ENCODE measurements around the gene SLC9A4. TPM values are rescaled to one million over a fixed set of nuclear protein-coding genes. Genes with fewer than 3 reads are reported as not detected.

SLC9A4 gene
- total RNA-seq, 1 experiment from 2014 or later, result 0.07 TPM

DNA sequence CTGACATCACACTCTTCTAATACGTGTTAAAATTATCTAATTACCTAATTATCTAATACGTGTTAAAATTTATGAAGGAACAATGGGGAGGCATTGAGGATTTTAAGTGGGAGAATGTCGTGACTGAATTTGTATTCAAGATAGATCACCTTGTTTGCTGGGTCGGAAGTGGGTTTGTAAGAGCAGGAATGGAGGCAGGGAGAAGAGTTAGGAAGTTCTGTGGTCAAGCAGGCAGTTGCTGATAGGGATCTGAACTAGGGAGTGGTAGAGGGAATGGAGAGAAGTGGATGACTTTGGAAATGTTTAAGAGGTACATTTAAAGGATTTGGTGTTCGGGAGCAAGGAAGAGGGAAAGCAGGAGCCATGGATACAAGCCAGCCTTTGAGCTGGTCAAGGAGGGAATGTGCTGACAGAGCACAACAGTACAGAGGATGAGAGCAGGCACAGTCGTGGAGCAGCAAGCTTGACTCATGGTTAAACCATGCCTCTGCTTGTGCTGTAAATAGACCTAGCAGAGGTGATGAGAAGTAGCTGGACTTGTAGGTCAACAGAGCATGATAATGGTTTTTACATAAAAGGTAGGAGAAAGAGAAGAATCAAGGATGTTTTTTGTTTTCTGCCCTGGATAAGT is 33.8 kb upstream of the SLC9A4 start:
- Histone ChIP-seq H3K4me2 (ENCODE audit: low read length) (no peak overlapping the region), H3K9me2 (ENCODE audit: insufficient read depth) (no peaks in the 10 kb centered on the region), H3K4me1 (ENCODE audit: control insufficient read depth in 1 of 2, insufficient read depth in 2 of 2, low read length in 2 of 2) (no peaks in the 10 kb centered on the region; a peak in 1 of 4 replicates), H3K27me3 (ENCODE audit: insufficient read depth, low read length) (no peaks in the 10 kb centered on the region), H3K79me2 (ENCODE audit: insufficient read depth, low read length) (no peaks in the 10 kb centered on the region), H3K27ac (ENCODE audit: low read depth, low read length) (no peak overlapping the region), H3K36me3 (ENCODE audit: control insufficient read depth in 1 of 2, insufficient read depth in 2 of 2, low read length in 2 of 2) (no peaks in the 10 kb centered on the region), H3K4me3 (replicated peaks in 1 of 2; ENCODE audit: low read depth in 1 of 2, low read length in 2 of 2) (no peak overlapping the region), H3K9me3 (ENCODE audit: control insufficient read depth in 1 of 2, insufficient read depth in 1 of 2, low read depth in 1 of 2, low read length in 2 of 2) (no peaks in the 10 kb centered on the region), H3K9ac (ENCODE audit: low read length) (no peak overlapping the region), H4K20me1 (ENCODE audit: insufficient read depth) (no peaks in the 10 kb centered on the region), H2AFZ (ENCODE audit: low read depth, low read length, poor library complexity, severe bottlenecking) (no peak overlapping the region)
- ChIA-PET POLR2A (no interaction called here), CTCF (no interaction called here), RAD21 (ENCODE audit: low non-redundant PET in 1 of 2, low total read pairs in 2 of 2, uncharacterized antibody in 2 of 2, unreplicated experiment in 2 of 2) (no interaction called here)
- ATAC-seq (no peak), DNase-seq (ENCODE audit: low read depth, low spot score) (no peak)
- intact Hi-C loops (cut with micrococcal nuclease), result no loop called here
- TF ChIP-seq, protein P1, sequence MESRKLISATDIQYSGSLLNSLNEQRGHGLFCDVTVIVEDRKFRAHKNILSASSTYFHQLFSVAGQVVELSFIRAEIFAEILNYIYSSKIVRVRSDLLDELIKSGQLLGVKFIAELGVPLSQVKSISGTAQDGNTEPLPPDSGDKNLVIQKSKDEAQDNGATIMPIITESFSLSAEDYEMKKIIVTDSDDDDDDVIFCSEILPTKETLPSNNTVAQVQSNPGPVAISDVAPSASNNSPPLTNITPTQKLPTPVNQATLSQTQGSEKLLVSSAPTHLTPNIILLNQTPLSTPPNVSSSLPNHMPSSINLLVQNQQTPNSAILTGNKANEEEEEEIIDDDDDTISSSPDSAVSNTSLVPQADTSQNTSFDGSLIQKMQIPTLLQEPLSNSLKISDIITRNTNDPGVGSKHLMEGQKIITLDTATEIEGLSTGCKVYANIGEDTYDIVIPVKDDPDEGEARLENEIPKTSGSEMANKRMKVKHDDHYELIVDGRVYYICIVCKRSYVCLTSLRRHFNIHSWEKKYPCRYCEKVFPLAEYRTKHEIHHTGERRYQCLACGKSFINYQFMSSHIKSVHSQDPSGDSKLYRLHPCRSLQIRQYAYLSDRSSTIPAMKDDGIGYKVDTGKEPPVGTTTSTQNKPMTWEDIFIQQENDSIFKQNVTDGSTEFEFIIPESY (IDR thresholded peaks at IDR 0.05; ENCODE audit: extremely low read depth, insufficient replicate concordance, low read length), result no peak
- no peak for TF ChIP-seq EZH2phosphoT487 (IDR thresholded peaks at IDR 0.05; ENCODE audit: borderline replicate concordance)
- TF ChIP-seq TCF7L2 (IDR thresholded peaks at IDR 0.05; ENCODE audit: borderline replicate concordance, extremely low read depth, insufficient read depth, insufficient read length), result no peak
- no peak for TF ChIP-seq CBX3 (IDR thresholded peaks at IDR 0.05; ENCODE audit: low read depth)
- no peak for TF ChIP-seq YY1 (IDR thresholded peaks at IDR 0.05; ENCODE audit: extremely low read depth, insufficient replicate concordance, low read depth, low read length)
- TF ChIP-seq, protein P2, sequence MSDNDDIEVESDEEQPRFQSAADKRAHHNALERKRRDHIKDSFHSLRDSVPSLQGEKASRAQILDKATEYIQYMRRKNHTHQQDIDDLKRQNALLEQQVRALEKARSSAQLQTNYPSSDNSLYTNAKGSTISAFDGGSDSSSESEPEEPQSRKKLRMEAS (IDR thresholded peaks at IDR 0.05), result no peak
- TF ChIP-seq EGR1 (IDR thresholded peaks at IDR 0.05; ENCODE audit: low read depth), result no peak
- no peak for TF ChIP-seq ELF1 (IDR thresholded peaks at IDR 0.05; ENCODE audit: borderline replicate concordance, low read depth)
- TF ChIP-seq POLR2AphosphoS5 (IDR thresholded peaks at IDR 0.05; ENCODE audit: low read depth, low read length), result no peak
- no TSS peak for BruUV-seq (replicated peaks)
